ENCODE data around the gene LYPLAL1.

Gene LYPLAL1

GRCh38 chr1:219220945-219221344 is 47.3 kb downstream of the LYPLAL1 start:
- no peak overlapping the region for H3K27ac ChIP-seq
- no peaks in the 10 kb centered on the region for H3K27me3 ChIP-seq (ENCODE audit: insufficient read depth, low read depth)
- H3K4me1 ChIP-seq (ENCODE audit: low read depth, poor library complexity, severe bottlenecking), result no peaks in the 10 kb centered on the region
- no peak overlapping the region for H2AFZ ChIP-seq (ENCODE audit: low read depth)
- H3K36me3 ChIP-seq (ENCODE audit: insufficient read depth), result no peaks in the 10 kb centered on the region
- H3K79me2 ChIP-seq (ENCODE audit: insufficient read depth, low read depth), result no peaks in the 10 kb centered on the region
- H3K9ac ChIP-seq, result no peak overlapping the region
- TF ChIP-seq, protein P1, sequence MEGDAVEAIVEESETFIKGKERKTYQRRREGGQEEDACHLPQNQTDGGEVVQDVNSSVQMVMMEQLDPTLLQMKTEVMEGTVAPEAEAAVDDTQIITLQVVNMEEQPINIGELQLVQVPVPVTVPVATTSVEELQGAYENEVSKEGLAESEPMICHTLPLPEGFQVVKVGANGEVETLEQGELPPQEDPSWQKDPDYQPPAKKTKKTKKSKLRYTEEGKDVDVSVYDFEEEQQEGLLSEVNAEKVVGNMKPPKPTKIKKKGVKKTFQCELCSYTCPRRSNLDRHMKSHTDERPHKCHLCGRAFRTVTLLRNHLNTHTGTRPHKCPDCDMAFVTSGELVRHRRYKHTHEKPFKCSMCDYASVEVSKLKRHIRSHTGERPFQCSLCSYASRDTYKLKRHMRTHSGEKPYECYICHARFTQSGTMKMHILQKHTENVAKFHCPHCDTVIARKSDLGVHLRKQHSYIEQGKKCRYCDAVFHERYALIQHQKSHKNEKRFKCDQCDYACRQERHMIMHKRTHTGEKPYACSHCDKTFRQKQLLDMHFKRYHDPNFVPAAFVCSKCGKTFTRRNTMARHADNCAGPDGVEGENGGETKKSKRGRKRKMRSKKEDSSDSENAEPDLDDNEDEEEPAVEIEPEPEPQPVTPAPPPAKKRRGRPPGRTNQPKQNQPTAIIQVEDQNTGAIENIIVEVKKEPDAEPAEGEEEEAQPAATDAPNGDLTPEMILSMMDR (conservative IDR thresholded peaks at IDR 0.05; ENCODE audit: low read depth, low read length), result no peak
- H3K4me3 ChIP-seq (IDR thresholded peaks at IDR 0.05; ENCODE audit: insufficient read depth, low read depth, low read length), result no peak overlapping the region
- H4K20me1 ChIP-seq (ENCODE audit: insufficient read depth), result no peaks in the 10 kb centered on the region
- H3K4me2 ChIP-seq, result no peak overlapping the region

- TF ChIP-seq, protein P1 (conservative IDR thresholded peaks at IDR 0.05; ENCODE audit: low read depth, low read length), result no peak
- no peaks in the 10 kb centered on the region for H3K79me2 ChIP-seq (ENCODE audit: insufficient read depth, low read depth)
- H3K4me2 ChIP-seq, result no peak overlapping the region
- no peak overlapping the region for H2AFZ ChIP-seq (ENCODE audit: low read depth)
- no peaks in the 10 kb centered on the region for H3K4me1 ChIP-seq (ENCODE audit: low read depth, poor library complexity, severe bottlenecking)
- H3K27ac ChIP-seq, result no peak overlapping the region
- H3K36me3 ChIP-seq (ENCODE audit: insufficient read depth), result no peaks in the 10 kb centered on the region
- H3K9ac ChIP-seq, result no peak overlapping the region
- H3K27me3 ChIP-seq (ENCODE audit: insufficient read depth, low read depth), result no peaks in the 10 kb centered on the region
- no peak overlapping the region for H3K4me3 ChIP-seq (IDR thresholded peaks at IDR 0.05; ENCODE audit: insufficient read depth, low read depth, low read length)
- H4K20me1 ChIP-seq (ENCODE audit: insufficient read depth), result no peaks in the 10 kb centered on the region
Measured at GRCh38 chr1:219223496-219223895, 49.8 kb downstream of the LYPLAL1 start.

- no peak overlapping the region for H3K4me2 ChIP-seq
- H3K4me3 ChIP-seq (IDR thresholded peaks at IDR 0.05; ENCODE audit: insufficient read depth, low read depth, low read length), result no peak overlapping the region
- no peaks in the 10 kb centered on the region for H3K4me1 ChIP-seq (ENCODE audit: low read depth, poor library complexity, severe bottlenecking)
- TF ChIP-seq, protein P1 (conservative IDR thresholded peaks at IDR 0.05; ENCODE audit: low read depth, low read length), result no peak
- no peak overlapping the region for H3K27ac ChIP-seq
- H3K79me2 ChIP-seq (ENCODE audit: insufficient read depth, low read depth), result no peaks in the 10 kb centered on the region
- H4K20me1 ChIP-seq (ENCODE audit: insufficient read depth), result no peaks in the 10 kb centered on the region
- H3K36me3 ChIP-seq (ENCODE audit: insufficient read depth), result no peaks in the 10 kb centered on the region
- H3K9ac ChIP-seq, result no peak overlapping the region
- H3K27me3 ChIP-seq (ENCODE audit: insufficient read depth, low read depth), result no peaks in the 10 kb centered on the region
- H2AFZ ChIP-seq (ENCODE audit: low read depth), result no peak overlapping the region
Measured at GRCh38 chr1:219226196-219226595, 52.5 kb downstream of the LYPLAL1 start.

GRCh38 chr1:219227360-219228057 is 53.8 kb downstream of the LYPLAL1 start:
- no peak overlapping the region for H3K4me3 ChIP-seq (IDR thresholded peaks at IDR 0.05; ENCODE audit: insufficient read depth, low read depth, low read length)
- H3K27me3 ChIP-seq (ENCODE audit: insufficient read depth, low read depth), result no peaks in the 10 kb centered on the region
- H3K4me2 ChIP-seq, result no peak overlapping the region
- H3K4me1 ChIP-seq (ENCODE audit: low read depth, poor library complexity, severe bottlenecking), result no peaks in the 10 kb centered on the region
- no peak overlapping the region for H2AFZ ChIP-seq (ENCODE audit: low read depth)
- no peaks in the 10 kb centered on the region for H3K79me2 ChIP-seq (ENCODE audit: insufficient read depth, low read depth)
- no peaks in the 10 kb centered on the region for H4K20me1 ChIP-seq (ENCODE audit: insufficient read depth)
- TF ChIP-seq, protein P1 (conservative IDR thresholded peaks at IDR 0.05; ENCODE audit: low read depth, low read length), result no peak
- no peak overlapping the region for H3K9ac ChIP-seq
- no peaks in the 10 kb centered on the region for H3K36me3 ChIP-seq (ENCODE audit: insufficient read depth)
- H3K27ac ChIP-seq, result no peak overlapping the region

Measured in KMS-11 (cell line).